Loucy (cell line): ENCODE data around the gene PTH1R.

ENCODE experiments used
- H2AFZ ChIP-seq: fragments of 200-600 bp; sonication (generic); 2 replicates; pipeline ENCODE4 v1.6.0; 2016; ENCODE audit warnings: antibody characterized with exemption, mild to moderate bottlenecking, low read length, moderate library complexity
- H3F3A ChIP-seq: fragments of 200-600 bp; 2 replicates; pipeline ENCODE4 v1.6.0; 2016; ENCODE audit warnings: antibody characterized with exemption, low read depth, mild to moderate bottlenecking
- H3K27me3 ChIP-seq: fragments of 200-600 bp; sonication (generic); 2 replicates; pipeline ENCODE4 v1.6.1; 2014; ENCODE audit warnings: low read length, mild to moderate bottlenecking; ENCODE audit not compliant: insufficient read depth, poor library complexity, severe bottlenecking
- H3K36me3 ChIP-seq: fragments of 200-600 bp; sonication (generic); 2 replicates; pipeline ENCODE4 v1.6.1; 2016; ENCODE audit warnings: low read length; ENCODE audit not compliant: insufficient read depth
- H3K4me1 ChIP-seq: fragments of 200-600 bp; sonication (generic); 2 replicates; pipeline ENCODE4 v1.5.1; 2014; ENCODE audit warnings: low read length, mild to moderate bottlenecking; ENCODE audit not compliant: insufficient read depth, poor library complexity, severe bottlenecking
- H3K4me2 ChIP-seq: fragments of 200-600 bp; sonication (generic); 2 replicates; pipeline ENCODE4 v1.6.0; 2014; ENCODE audit warnings: antibody characterized with exemption, low read length, low read depth, mild to moderate bottlenecking; ENCODE audit not compliant: poor library complexity, severe bottlenecking
- H3K4me3 ChIP-seq: fragments of 200-600 bp; sonication (generic); 2 replicates; pipeline ENCODE4 v1.5.1; 2014; ENCODE audit warnings: low read length, mild to moderate bottlenecking, mixed read lengths; ENCODE audit not compliant: poor library complexity, severe bottlenecking
- H3K79me2 ChIP-seq: fragments of 200-600 bp; sonication (generic); 2 replicates; pipeline ENCODE4 v1.6.1; 2014; ENCODE audit warnings: low read length; ENCODE audit not compliant: insufficient read depth
- H3K9ac ChIP-seq: fragments of 200-600 bp; sonication (generic); 2 replicates; pipeline ENCODE4 v1.6.0; 2014; ENCODE audit warnings: mild to moderate bottlenecking, low read depth, low read length, moderate library complexity; ENCODE audit not compliant: poor library complexity, severe bottlenecking
- H3K9me2 ChIP-seq: fragments of 200-600 bp; sonication (generic); replicated peaks from 2 replicates; pipeline ENCODE4 v1.6.1; 2016; ENCODE audit warnings: low read depth, low read length, mixed read lengths
- H3K9me3 ChIP-seq: fragments of 200-600 bp; sonication (generic); 2 replicates; pipeline ENCODE4 v1.6.1; 2014; ENCODE audit warnings: mild to moderate bottlenecking, antibody characterized with exemption, low read length, low read depth; ENCODE audit not compliant: insufficient read depth
- H4K20me1 ChIP-seq: fragments of 200-600 bp; sonication (generic); 2 replicates; pipeline ENCODE4 v1.6.0; 2014; ENCODE audit warnings: antibody characterized with exemption, low read length, mild to moderate bottlenecking; ENCODE audit not compliant: insufficient read depth, poor library complexity, severe bottlenecking
- CTCF ChIP-seq: fragments of 200-600 bp; sonication (generic); conservative IDR thresholded peaks from 2 replicates; pipeline ENCODE4 v1.5.1; 2014; ENCODE audit warnings: mild to moderate bottlenecking, antibody characterized with exemption, low read length
- EZH2phosphoT487 ChIP-seq: fragments of 200-600 bp; IDR thresholded peaks from 2 replicates; pipeline ENCODE4 v1.6.1; 2018; ENCODE audit warnings: antibody characterized with exemption, mild to moderate bottlenecking, moderate library complexity, borderline replicate concordance

PTH1R gene

GRCh38 chr3:46935168-46935858, 57.8 kb downstream of the PTH1R start:
- Histone ChIP-seq H3K9ac (no peak overlapping the region), H4K20me1 (peaks cover 3% of the 10 kb centered on the region), H3K4me3 (no peak overlapping the region), H3K4me1 (peaks cover 46% of the 10 kb centered on the region), H3K36me3 (peaks cover 59% of the 10 kb centered on the region; the same call in 1 of the 2 replicates), H3K9me3 (no peaks in the 10 kb centered on the region), H3K4me2 (no peak overlapping the region), H3K27me3 (no peaks in the 10 kb centered on the region), H3K9me2 (no peaks in the 10 kb centered on the region), H3F3A (0 out of 2 replicates have a peak, but pooled peaks cover 6% of the 10 kb centered on the region), H2AFZ (no peak overlapping the region), H3K79me2 (peaks cover 99% of the 10 kb centered on the region)
- TF ChIP-seq EZH2phosphoT487 = no peak
- TF ChIP-seq CTCF = no peak

- Histone ChIP-seq H3K9me3 (no peaks in the 10 kb centered on the region), H2AFZ (no peak overlapping the region), H3K4me2 (no peak overlapping the region), H3K9me2 (no peaks in the 10 kb centered on the region), H3K9ac (no peak overlapping the region), H3K27me3 (no peaks in the 10 kb centered on the region), H3K4me3 (no peak overlapping the region), H3F3A (0 out of 2 replicates have a peak, but pooled peaks cover 6% of the 10 kb centered on the region), H3K36me3 (peaks cover 67% of the 10 kb centered on the region; the same call in 1 of the 2 replicates), H3K4me1 (peaks cover 38% of the 10 kb centered on the region), H4K20me1 (peaks cover 3% of the 10 kb centered on the region), H3K79me2 (peaks cover 99% of the 10 kb centered on the region)
- no peak for TF ChIP-seq EZH2phosphoT487
- TF ChIP-seq CTCF = no peak
Measured at GRCh38 chr3:46935989-46936558, 58.6 kb downstream of the PTH1R start.

- H3K27me3 ChIP-seq = no peaks in the 10 kb centered on the region
- no peak overlapping the region for H3K4me2 ChIP-seq
- peaks cover 31% of the 10 kb centered on the region for H3K4me1 ChIP-seq
- peaks cover 99% of the 10 kb centered on the region for H3K79me2 ChIP-seq
- H4K20me1 ChIP-seq = peaks cover 3% of the 10 kb centered on the region
- H2AFZ ChIP-seq = no peak overlapping the region
- no peaks in the 10 kb centered on the region for H3K9me2 ChIP-seq
- peaks cover 67% of the 10 kb centered on the region; the same call in 1 of the 2 replicates for H3K36me3 ChIP-seq
- 0 out of 2 replicates have a peak, but pooled peaks cover 6% of the 10 kb centered on the region for H3F3A ChIP-seq
- no peak overlapping the region for H3K9ac ChIP-seq
- no peak overlapping the region for H3K4me3 ChIP-seq
- H3K9me3 ChIP-seq = no peaks in the 10 kb centered on the region
- TF ChIP-seq CTCF = no peak
- no peak for TF ChIP-seq EZH2phosphoT487
Measured at GRCh38 chr3:46936733-46937250, 59.3 kb downstream of the PTH1R start.
